IPS DF 6.9 (cell line): ENCODE data around the gene RASIP1.

ENCODE experiments used
- DNase-seq: peaks from one replicate; pipeline ENCODE4 v3.0.0-alpha.2; 2013; ENCODE audit warnings: low read depth, low spot score
- H3K27ac ChIP-seq: one replicate; pipeline ENCODE4 v1.5.1; 2013; ENCODE audit warnings: low read length, control low read depth
- H3K27me3 ChIP-seq: 2 replicates; pipeline ENCODE4 v1.6.1; 2013; ENCODE audit warnings: mild to moderate bottlenecking, low read length; ENCODE audit not compliant: control insufficient read depth, insufficient read depth
- H3K36me3 ChIP-seq: 2 replicates; pipeline ENCODE4 v1.6.1; 2013; ENCODE audit warnings: low read length; ENCODE audit not compliant: control insufficient read depth, insufficient read depth
- H3K4me1 ChIP-seq: 2 replicates; pipeline ENCODE4 v1.6.1; 2013; ENCODE audit warnings: low read length; ENCODE audit not compliant: control insufficient read depth, insufficient read depth
- H3K4me3 ChIP-seq: 2 replicates; pipeline ENCODE4 v1.5.1; 2013; ENCODE audit warnings: mild to moderate bottlenecking, low read length
- H3K9me3 ChIP-seq: 2 replicates; pipeline ENCODE4 v1.6.1; 2013; ENCODE audit warnings: low read length, inconsistent platforms; ENCODE audit not compliant: control insufficient read depth, insufficient read depth
- WGBS: extraction: QIAGEN DNeasy Blood & Tissue Kit; methylation state at CpG from one replicate; pipeline ENCODE4 v1.1.7; 2013; ENCODE audit warnings: mixed read lengths, missing lambda C conversion rate; ENCODE audit not compliant: insufficient read length, insufficient coverage; 5-methylcytosine and 5-hydroxymethylcytosine counted together

Gene RASIP1

GRCh38 chr19:48716562-48717291, 23.7 kb downstream of the RASIP1 start:
- Histone ChIP-seq H3K27ac (no peak overlapping the region), H3K36me3 (no peaks in the 10 kb centered on the region), H3K9me3 (no peaks in the 10 kb centered on the region), H3K4me3 (peak overlapping the region; percentile 19; the same call in 1 of the 2 replicates), H3K27me3 (no peaks in the 10 kb centered on the region), H3K4me1 (peaks cover 13% of the 10 kb centered on the region)
- no peak for DNase-seq
- no CpG with 5 or more reads among the region's 24 CpGs for WGBS

GRCh38 chr19:48715681-48716171, 24.7 kb downstream of the RASIP1 start:
- Histone ChIP-seq H3K27ac (no peak overlapping the region), H3K4me3 (no peak overlapping the region), H3K4me1 (peaks cover 13% of the 10 kb centered on the region), H3K9me3 (no peaks in the 10 kb centered on the region), H3K27me3 (no peaks in the 10 kb centered on the region), H3K36me3 (no peaks in the 10 kb centered on the region)
- no peak for DNase-seq
- WGBS, result no CpG with 5 or more reads among the region's 19 CpGs

GRCh38 chr19:48714759-48715675, 25.4 kb downstream of the RASIP1 start:
- no peaks in the 10 kb centered on the region for H3K9me3 ChIP-seq
- no peaks in the 10 kb centered on the region for H3K36me3 ChIP-seq
- peaks cover 11% of the 10 kb centered on the region for H3K4me1 ChIP-seq
- no CpG with 5 or more reads among the region's 26 CpGs for WGBS
- no peaks in the 10 kb centered on the region for H3K27me3 ChIP-seq
- no peak for DNase-seq
- no peak overlapping the region for H3K27ac ChIP-seq
- peak overlapping the region; percentile 40; the same call in 1 of the 2 replicates for H3K4me3 ChIP-seq

- no peaks in the 10 kb centered on the region for H3K9me3 ChIP-seq
- no peaks in the 10 kb centered on the region for H3K27me3 ChIP-seq
- no CpG with 5 or more reads among the region's 67 CpGs for WGBS
- no peak for DNase-seq
- H3K4me1 ChIP-seq, result peaks cover 10% of the 10 kb centered on the region
- H3K27ac ChIP-seq, result no peak overlapping the region
- H3K36me3 ChIP-seq, result no peaks in the 10 kb centered on the region
- H3K4me3 ChIP-seq, result peak overlapping the region; percentile 64; the same call in 1 of the 2 replicates
Observed at GRCh38 chr19:48713864-48714755, 26.3 kb downstream of the RASIP1 start.

GRCh38 chr19:48713041-48713863, 27.2 kb downstream of the RASIP1 start:
- no peak for DNase-seq
- H3K9me3 ChIP-seq, result no peaks in the 10 kb centered on the region
- H3K4me1 ChIP-seq, result peaks cover 7% of the 10 kb centered on the region
- no CpG with 5 or more reads among the region's 25 CpGs for WGBS
- no peaks in the 10 kb centered on the region for H3K27me3 ChIP-seq
- peak overlapping the region; percentile 64; the same call in 1 of the 2 replicates for H3K4me3 ChIP-seq
- no peak overlapping the region for H3K27ac ChIP-seq
- H3K36me3 ChIP-seq, result no peaks in the 10 kb centered on the region

GRCh38 chr19:48711106-48711662, 29.2 kb downstream of the RASIP1 start:
- Histone ChIP-seq H3K4me3 (no peak overlapping the region), H3K4me1 (peaks cover 2% of the 10 kb centered on the region), H3K9me3 (no peaks in the 10 kb centered on the region), H3K27me3 (no peaks in the 10 kb centered on the region), H3K27ac (no peak overlapping the region), H3K36me3 (no peaks in the 10 kb centered on the region)
- no peak for DNase-seq
- no CpG with 5 or more reads among the region's 4 CpGs for WGBS

GRCh38 chr19:48708471-48708870, 31.9 kb downstream of the RASIP1 start:
- Histone ChIP-seq H3K36me3 (0 out of 2 replicates have a peak, but pooled peaks cover 4% of the 10 kb centered on the region), H3K9me3 (no peaks in the 10 kb centered on the region), H3K27me3 (no peaks in the 10 kb centered on the region), H3K27ac (no peak overlapping the region), H3K4me3 (no peak overlapping the region), H3K4me1 (no peaks in the 10 kb centered on the region; the same call in none of the 2 replicates)
- no CpG with 5 or more reads among the region's 11 CpGs for WGBS
- DNase-seq, result no peak

- no peaks in the 10 kb centered on the region for H3K9me3 ChIP-seq
- no peaks in the 10 kb centered on the region for H3K27me3 ChIP-seq
- 0 out of 2 replicates have a peak, but pooled peaks cover 4% of the 10 kb centered on the region for H3K36me3 ChIP-seq
- no peak for DNase-seq
- no peaks in the 10 kb centered on the region; the same call in 1 of the 2 replicates for H3K4me1 ChIP-seq
- H3K4me3 ChIP-seq, result no peak overlapping the region
- no peak overlapping the region for H3K27ac ChIP-seq
- WGBS, result no CpG with 5 or more reads among the region's 2 CpGs
Observed at GRCh38 chr19:48705431-48705830, 35.0 kb downstream of the RASIP1 start.

- no peaks in the 10 kb centered on the region for H3K9me3 ChIP-seq
- no peak overlapping the region for H3K4me3 ChIP-seq
- no peaks in the 10 kb centered on the region for H3K4me1 ChIP-seq
- H3K36me3 ChIP-seq, result 0 out of 2 replicates have a peak, but pooled peaks cover 4% of the 10 kb centered on the region
- no peaks in the 10 kb centered on the region for H3K27me3 ChIP-seq
- H3K27ac ChIP-seq, result no peak overlapping the region
- no peak for DNase-seq
- no CpG with 5 or more reads among the region's 23 CpGs for WGBS
Observed at GRCh38 chr19:48703316-48703715, 37.1 kb downstream of the RASIP1 start.
